Midbrain (tissue), 1 donor: ENCODE data around the gene JAGN1.
"Not testable (repeated sequence)": the region's sequence is repeated elsewhere in the genome, so short reads cannot be mapped to it uniquely, and the experiment has no call there.

Experiments used
- DNase-seq: peaks from one replicate; lab custom pipeline; 2025; lab: John Stamatoyannopoulos, UW

JAGN1 gene

GRCh38 chr3:9890249-9891071, at the start of gene JAGN1:
TSS of gene JAGN1 (plus strand) at chr3:9890610. CDS start at chr3:9890723, 113 bp downstream.
- peak; percentile 93 for DNase-seq

DNA sequence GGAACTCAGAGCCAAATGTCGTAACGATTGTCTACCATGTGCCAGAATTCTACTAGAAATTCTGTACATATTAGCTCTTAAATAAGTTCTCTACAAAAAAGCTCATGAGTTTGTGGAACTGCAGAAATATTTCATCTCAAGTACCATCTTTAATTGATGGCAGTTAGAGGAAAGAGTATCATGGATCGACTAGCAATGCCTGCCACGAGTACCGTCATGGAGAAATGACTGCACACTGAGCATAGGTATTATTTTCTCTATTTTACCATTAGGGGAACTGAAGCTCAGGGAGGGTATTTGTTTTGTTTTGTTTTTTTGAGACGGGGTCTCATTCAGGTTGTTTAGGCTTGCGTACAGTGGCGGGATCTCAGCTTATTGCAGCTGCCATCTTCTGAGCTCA, 49.4 kb upstream of the JAGN1 start:
- DNase-seq, result no peak

- DNase-seq, result peak; percentile 98
Observed at GRCh38 chr3:9843715-9844438, 46.5 kb upstream of the JAGN1 start, which contains the start of gene RPUSD3. TSS of gene RPUSD3 (minus strand) at chr3:9844008. CDS start at chr3:9843990, 18 bp downstream.

DNA sequence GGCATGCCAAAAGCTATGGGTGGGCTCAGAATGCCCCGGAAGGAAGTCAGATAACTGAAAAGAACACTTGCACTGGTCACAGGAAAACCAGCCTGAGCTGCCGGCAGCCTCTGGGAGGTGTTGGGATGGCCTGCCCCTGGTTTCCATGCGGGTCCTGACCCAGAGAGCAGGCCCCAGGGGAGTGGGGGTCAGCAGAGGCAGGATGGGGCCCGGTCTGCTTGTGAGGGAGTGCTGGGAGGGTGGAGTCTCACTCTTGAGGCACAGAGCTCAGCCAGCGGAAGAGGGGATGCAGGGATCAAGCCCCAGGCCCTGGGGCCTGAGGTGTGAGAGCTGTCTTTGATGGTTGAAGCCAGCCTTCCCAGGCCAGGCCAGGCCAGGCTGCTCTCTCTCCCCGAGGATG, 44.2 kb upstream of the JAGN1 start:
- no peak for DNase-seq

- DNase-seq, result no peak
Observed at GRCh38 chr3:9846931-9847488, 43.4 kb upstream of the JAGN1 start.

- DNase-seq, result not testable (repeated sequence)
Observed at GRCh38 chr3:9847870-9848269, 42.5 kb upstream of the JAGN1 start.

DNA sequence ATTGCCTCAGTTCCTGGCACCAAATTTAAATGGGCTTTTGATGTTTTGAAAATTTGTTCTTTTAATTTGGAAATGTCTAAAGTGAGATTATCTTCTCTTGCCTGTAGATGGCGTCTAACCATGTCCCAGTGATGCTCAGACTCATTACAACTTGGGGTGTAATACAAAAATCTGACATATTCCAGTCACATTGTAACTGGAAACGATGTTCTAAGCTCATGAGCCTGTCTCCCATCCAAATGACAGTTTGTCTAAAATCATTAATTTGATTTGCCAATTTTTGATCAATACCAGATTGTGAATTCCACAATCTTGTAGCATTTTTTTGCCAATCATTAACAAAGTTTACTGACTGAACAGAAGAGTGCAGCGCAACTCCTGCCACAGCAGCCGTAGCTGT, 41.5 kb upstream of the JAGN1 start:
- DNase-seq, result peak; percentile 37

DNA sequence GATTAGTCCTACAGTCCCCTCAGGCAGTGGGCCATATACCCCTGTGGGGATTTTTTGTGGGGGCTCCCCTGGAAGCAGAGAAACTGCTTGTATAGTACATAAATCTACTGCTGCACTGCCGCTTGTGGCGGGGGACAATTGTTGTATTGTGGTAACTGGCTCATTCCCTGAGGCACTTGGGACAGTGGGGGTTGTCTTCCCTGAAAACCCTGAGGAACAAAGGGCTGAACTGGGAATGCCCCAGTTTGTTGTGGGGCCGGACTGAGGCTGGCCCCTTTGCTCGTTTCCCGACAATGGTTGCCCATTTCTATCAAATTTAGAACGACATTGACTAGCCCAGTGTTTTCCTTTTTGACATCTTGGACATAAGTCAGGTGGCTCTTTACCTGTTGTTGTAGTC, 39.0 kb upstream of the JAGN1 start:
- not testable (repeated sequence) for DNase-seq

- DNase-seq, result not testable (repeated sequence)
Observed at GRCh38 chr3:9851926-9852325, 38.5 kb upstream of the JAGN1 start.

- DNase-seq, result no peak
Observed at GRCh38 chr3:9852528-9852927, 37.9 kb upstream of the JAGN1 start.

DNA sequence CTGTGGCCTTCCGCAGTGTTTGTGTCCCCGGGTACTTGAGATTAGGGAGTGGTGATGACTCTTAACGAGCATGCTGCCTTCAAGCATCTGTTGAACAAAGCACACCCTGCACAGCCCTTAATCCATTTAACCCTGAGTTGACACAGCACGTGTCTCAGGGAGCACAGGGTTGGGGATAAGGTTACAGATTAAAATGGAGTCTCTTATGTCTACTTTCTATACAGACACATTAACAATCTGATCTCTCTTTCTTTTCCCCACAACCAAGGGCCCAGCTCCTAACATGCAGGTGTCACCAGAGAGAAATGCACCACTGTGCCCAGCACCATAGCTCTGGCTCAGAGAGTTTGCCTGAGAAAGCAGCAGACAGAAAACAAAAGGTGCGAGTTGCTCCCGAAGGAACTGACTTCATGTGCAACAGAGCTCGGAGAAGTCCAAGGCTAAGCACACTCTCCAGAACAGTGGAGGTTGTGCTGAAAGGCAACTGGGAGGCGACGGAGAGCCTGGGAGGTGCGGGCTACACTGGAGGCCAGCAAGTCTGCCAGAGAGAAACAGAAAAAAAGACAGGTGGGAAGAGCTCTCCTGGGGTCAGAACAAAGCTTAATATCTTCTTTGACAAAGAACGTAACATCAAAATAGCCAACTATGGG, 36.0 kb upstream of the JAGN1 start:
- not testable (repeated sequence) for DNase-seq

DNA sequence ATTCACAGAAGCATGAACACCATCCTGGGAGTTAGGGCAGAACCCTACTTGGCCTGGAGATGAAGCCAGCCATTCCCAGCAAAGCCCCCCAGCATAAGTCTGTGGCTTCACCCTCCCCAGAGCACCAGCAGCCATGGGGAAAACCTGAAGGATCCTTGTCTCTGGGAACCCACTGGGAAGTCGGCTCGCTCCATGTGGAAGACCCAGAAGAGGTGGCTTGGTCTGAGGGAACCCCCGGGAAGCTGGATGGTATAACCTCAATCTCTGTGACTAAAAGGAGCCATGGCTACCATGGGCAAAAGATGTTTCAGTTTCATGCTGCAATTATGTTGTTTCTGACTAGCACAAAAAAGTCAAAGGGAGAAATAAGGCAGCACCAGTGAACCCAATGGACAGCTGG, 34.8 kb upstream of the JAGN1 start:
- no peak for DNase-seq

DNA sequence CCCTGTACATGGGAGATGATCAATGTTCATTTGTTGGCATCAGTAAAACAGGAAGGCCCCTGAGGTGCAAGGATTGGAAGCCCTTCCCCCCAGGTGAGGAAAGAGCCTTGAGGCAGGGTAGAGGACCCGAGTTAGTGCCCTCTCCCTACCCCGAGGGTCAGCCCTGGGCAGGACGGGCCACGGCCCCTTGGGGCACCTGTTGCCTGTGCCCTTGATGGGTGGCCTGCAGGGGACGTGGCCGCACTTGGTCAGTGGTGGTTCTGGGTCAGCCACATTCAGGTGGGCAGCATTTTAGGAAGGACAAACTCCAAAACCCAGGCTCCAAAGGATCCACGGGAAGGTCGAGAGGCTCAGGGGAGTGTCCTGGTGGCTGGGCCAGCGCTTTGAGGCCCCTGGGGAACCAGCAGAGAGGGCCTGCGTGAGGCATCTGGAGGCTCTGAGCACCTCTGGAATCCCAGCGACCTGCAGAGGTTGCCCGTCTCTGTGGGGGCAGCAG, 30.8 kb upstream of the JAGN1 start:
- DNase-seq, result no peak

DNA sequence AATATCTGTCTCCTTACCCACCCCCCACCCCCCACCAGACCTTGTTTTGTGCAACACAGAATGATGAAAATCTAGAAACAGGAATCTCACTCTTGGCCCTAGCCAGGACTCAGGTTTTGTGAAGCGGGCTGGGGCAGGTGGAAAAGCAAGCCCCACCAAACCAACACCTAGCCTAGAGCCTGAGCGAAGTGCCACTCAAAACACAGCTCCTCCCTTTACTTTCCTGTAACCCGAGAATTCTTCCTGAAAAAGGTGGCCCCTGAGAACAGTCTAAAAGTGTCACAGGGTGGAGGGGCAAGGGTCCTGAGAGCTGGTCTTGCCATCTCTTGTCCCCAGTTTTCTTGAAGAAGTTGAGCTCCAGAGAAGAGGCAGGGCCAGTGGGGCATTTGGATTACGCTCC, 29.2 kb upstream of the JAGN1 start:
- DNase-seq, result no peak

GRCh38 chr3:9861626-9862130, 28.7 kb upstream of the JAGN1 start:
- DNase-seq, result no peak

GRCh38 chr3:9862391-9863057, 27.9 kb upstream of the JAGN1 start:
- DNase-seq, result no peak

GRCh38 chr3:9863058-9863772, 27.2 kb upstream of the JAGN1 start:
- DNase-seq, result no peak

- DNase-seq, result peak; percentile 82
Observed at GRCh38 chr3:9864200-9864927, 26.0 kb upstream of the JAGN1 start.

GRCh38 chr3:9865125-9865637, 25.2 kb upstream of the JAGN1 start:
- DNase-seq, result not testable (repeated sequence)

DNA sequence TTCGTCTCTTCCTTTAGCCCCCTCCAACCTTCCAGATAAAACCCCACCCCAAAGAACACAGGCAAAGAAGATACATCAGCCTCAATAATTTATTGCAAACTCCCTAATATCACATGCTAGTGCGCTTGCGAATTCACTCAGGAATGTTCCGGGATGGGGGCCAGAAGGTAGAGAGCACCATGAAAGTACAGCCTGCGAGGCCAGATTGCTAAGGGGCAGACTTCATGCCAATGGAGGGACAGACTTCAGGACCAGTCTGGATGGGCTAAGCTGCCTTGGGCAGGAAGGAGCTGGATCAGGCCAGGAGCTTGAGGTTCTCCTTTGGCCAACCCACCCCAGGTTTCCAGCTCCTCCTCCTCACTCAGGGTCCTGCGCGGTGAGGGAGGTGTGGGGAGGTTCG, 23.8 kb upstream of the JAGN1 start:
- DNase-seq, result no peak
